Keratinocyte (primary cell): Measurements from ENCODE around the gene NANOG. TPM values are rescaled to one million over a fixed set of nuclear protein-coding genes. Genes with fewer than 3 reads are reported as not detected.

Experiments used
- DNase-seq: peaks from one replicate; pipeline ENCODE4 v3.0.0-alpha.2; 2011; ENCODE audit warnings: low read depth, missing footprints, low spot score
- FAIRE-seq: peaks from 2 replicates; lab custom pipeline; 2011; peaks lifted over from hg19 to GRCh38; lab: Jason Lieb, UNC
- H2AFZ ChIP-seq: 2 replicates; pipeline ENCODE4 v1.6.0; 2012; ENCODE audit warnings: low read length, control low read depth, inconsistent platforms; ENCODE audit not compliant: control insufficient read depth
- H3K27ac ChIP-seq: 2 replicates; pipeline ENCODE4 v1.5.1; 2011; ENCODE audit warnings: low read length; ENCODE audit not compliant: control insufficient read depth, insufficient read depth
- H3K27me3 ChIP-seq: 3 replicates; pipeline ENCODE4 v1.6.0; 2011; ENCODE audit warnings: low read length; ENCODE audit not compliant: control insufficient read depth, insufficient read depth; ENCODE audit errors: extremely low read depth
- H3K36me3 ChIP-seq, 2 experiments: 2 replicates in 1 of 2; 3 replicates in 1 of 2; pipeline ENCODE4 v1.5.1; 2011; ENCODE audit warnings: low read length in 2 of 2, mild to moderate bottlenecking in 1 of 2; ENCODE audit not compliant: control insufficient read depth in 2 of 2, insufficient read depth in 2 of 2; ENCODE audit errors: extremely low read depth in 1 of 2
- H3K4me1 ChIP-seq: 3 replicates; pipeline ENCODE4 v1.5.1; 2011; ENCODE audit warnings: low read length; ENCODE audit not compliant: control insufficient read depth, insufficient read depth; ENCODE audit errors: extremely low read depth
- H3K4me2 ChIP-seq: 3 replicates; pipeline ENCODE4 v1.6.0; 2011; ENCODE audit warnings: low read depth, low read length; ENCODE audit not compliant: control insufficient read depth, insufficient read depth; ENCODE audit errors: extremely low read depth
- H3K4me3 ChIP-seq, 3 experiments: fragments of 200-600 bp in 1 of 3; sonication (generic) in 1 of 3; 2 replicates in 2 of 3; 3 replicates in 1 of 3; pipeline ENCODE4 v1.5.1; 2011 to 2016; ENCODE audit warnings: low read length in 3 of 3, mild to moderate bottlenecking in 3 of 3, control low read depth in 2 of 3, inconsistent platforms in 1 of 3, low read depth in 1 of 3, mixed read lengths in 1 of 3, mixed run types in 1 of 3, moderate library complexity in 1 of 3; ENCODE audit not compliant: control insufficient read depth in 2 of 3, insufficient read depth in 2 of 3; ENCODE audit errors: extremely low read depth in 1 of 3
- H3K79me2 ChIP-seq: 2 replicates; pipeline ENCODE4 v1.6.0; 2012; ENCODE audit warnings: low read length; ENCODE audit not compliant: control insufficient read depth, insufficient read depth
- H3K9ac ChIP-seq: 3 replicates; pipeline ENCODE4 v1.6.0; 2011; ENCODE audit warnings: low read length; ENCODE audit not compliant: control insufficient read depth, insufficient read depth; ENCODE audit errors: extremely low read depth
- H3K9me1 ChIP-seq: 3 replicates; pipeline ENCODE4 v1.6.0; 2011; ENCODE audit warnings: low read length; ENCODE audit not compliant: control insufficient read depth, insufficient read depth; ENCODE audit errors: extremely low read depth
- H3K9me3 ChIP-seq: 2 replicates; pipeline ENCODE4 v1.5.1; 2012; ENCODE audit warnings: low read depth, low read length; ENCODE audit not compliant: control insufficient read depth
- H4K20me1 ChIP-seq: 3 replicates; pipeline ENCODE4 v1.6.0; 2011; ENCODE audit warnings: low read length; ENCODE audit not compliant: control insufficient read depth, insufficient read depth; ENCODE audit errors: extremely low read depth
- EZH2 ChIP-seq: IDR thresholded peaks from one replicate; pipeline ENCODE4 v1.6.1; 2012; ENCODE audit warnings: inconsistent platforms, mild to moderate bottlenecking, low read length, moderate library complexity
- dilution Hi-C: fragments of 300-500 bp; cut with MboI; formaldehyde crosslinking; loops from one replicate; pipeline ENCODE4 v1.7.0; 2020; ENCODE audit warnings: low sequenced_read_pairs; ENCODE audit not compliant: extremely low pct_ligation_motif_present
- polyA plus RNA-seq, 5 experiments: library from polyadenylated mRNA; depleted of rRNA in 3 of 5; stranded (reverse) in 3 of 5; stranded (forward) in 1 of 5; unstranded in 1 of 5; fragments of >200 nt; gene quantifications; 1 replicate in 1 of 5; 2 replicates in 3 of 5; 3 replicates in 1 of 5; pipeline versions ENCODE4 v1.2.1 to v1.2.3, GENCODE V29; 2011 to 2012; ENCODE audit warnings: missing spikeins in 2 of 5, low read depth in 1 of 5, low replicate concordance in 1 of 5
- TF ChIP-seq, protein P1 (sequence below), 3 experiments: IDR thresholded peaks in 1 of 3; conservative IDR thresholded peaks in 1 of 3; optimal IDR thresholded peaks in 1 of 3; 2 replicates in 2 of 3; 3 replicates in 1 of 3; pipeline versions ENCODE3 to v1.5.1; 2011; ENCODE audit warnings: low read length in 3 of 3, mild to moderate bottlenecking in 3 of 3, moderate library complexity in 2 of 3, control low read depth in 1 of 3, inconsistent platforms in 1 of 3; ENCODE audit not compliant: insufficient read depth in 2 of 3; ENCODE audit errors: extremely low read depth in 1 of 3

NANOG gene
- polyA plus RNA-seq, 1 donor (not counting 4 experiments of a cell fraction or from before 2014, with no cell fraction given), result 0.01 TPM

DNA sequence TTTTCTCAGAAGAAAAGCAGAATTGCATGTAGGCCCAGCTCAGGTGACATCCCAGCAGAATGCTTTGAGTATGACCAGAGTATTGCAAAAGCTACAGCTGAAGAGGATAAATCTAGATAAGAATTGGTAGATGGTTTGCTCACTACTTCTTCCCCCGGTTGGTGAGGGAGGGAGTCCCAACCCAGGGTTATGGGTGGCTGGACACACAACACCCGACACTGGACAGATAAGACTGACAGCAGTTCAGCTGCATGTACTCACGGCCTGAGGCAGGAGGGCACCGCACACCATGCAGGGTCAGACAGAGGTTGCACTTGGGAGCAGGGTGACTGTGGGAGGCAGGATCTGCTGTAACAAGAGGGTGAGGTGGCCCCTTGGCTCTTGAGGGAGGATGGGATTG, 40.4 kb upstream of the NANOG start:
- TF ChIP-seq, protein P1, sequence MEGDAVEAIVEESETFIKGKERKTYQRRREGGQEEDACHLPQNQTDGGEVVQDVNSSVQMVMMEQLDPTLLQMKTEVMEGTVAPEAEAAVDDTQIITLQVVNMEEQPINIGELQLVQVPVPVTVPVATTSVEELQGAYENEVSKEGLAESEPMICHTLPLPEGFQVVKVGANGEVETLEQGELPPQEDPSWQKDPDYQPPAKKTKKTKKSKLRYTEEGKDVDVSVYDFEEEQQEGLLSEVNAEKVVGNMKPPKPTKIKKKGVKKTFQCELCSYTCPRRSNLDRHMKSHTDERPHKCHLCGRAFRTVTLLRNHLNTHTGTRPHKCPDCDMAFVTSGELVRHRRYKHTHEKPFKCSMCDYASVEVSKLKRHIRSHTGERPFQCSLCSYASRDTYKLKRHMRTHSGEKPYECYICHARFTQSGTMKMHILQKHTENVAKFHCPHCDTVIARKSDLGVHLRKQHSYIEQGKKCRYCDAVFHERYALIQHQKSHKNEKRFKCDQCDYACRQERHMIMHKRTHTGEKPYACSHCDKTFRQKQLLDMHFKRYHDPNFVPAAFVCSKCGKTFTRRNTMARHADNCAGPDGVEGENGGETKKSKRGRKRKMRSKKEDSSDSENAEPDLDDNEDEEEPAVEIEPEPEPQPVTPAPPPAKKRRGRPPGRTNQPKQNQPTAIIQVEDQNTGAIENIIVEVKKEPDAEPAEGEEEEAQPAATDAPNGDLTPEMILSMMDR (optimal IDR thresholded peaks at IDR 0.05 in 1 of 3, IDR thresholded peaks at IDR 0.05 in 1 of 3, conservative IDR thresholded peaks at IDR 0.05 in 1 of 3; ENCODE audit: extremely low read depth in 1 of 3, insufficient read depth in 2 of 3, low read length in 3 of 3), result no peak
- no peak for TF ChIP-seq EZH2
- Histone ChIP-seq H3K36me3 (no peaks in the 10 kb centered on the region), H3K4me2 (no peak overlapping the region), H3K27ac (no peak overlapping the region), H3K79me2 (no peaks in the 10 kb centered on the region), H3K27me3 (no peaks in the 10 kb centered on the region), H3K4me3 (no peak overlapping the region), H3K9me1 (no peaks in the 10 kb centered on the region), H3K9me3 (no peaks in the 10 kb centered on the region), H4K20me1 (no peaks in the 10 kb centered on the region), H3K4me1 (no peaks in the 10 kb centered on the region), H2AFZ (no peak overlapping the region), H3K9ac (no peak overlapping the region)
- dilution Hi-C loops, result no loop called here
- DNase-seq, result no peak
- FAIRE-seq, result no peak

DNA sequence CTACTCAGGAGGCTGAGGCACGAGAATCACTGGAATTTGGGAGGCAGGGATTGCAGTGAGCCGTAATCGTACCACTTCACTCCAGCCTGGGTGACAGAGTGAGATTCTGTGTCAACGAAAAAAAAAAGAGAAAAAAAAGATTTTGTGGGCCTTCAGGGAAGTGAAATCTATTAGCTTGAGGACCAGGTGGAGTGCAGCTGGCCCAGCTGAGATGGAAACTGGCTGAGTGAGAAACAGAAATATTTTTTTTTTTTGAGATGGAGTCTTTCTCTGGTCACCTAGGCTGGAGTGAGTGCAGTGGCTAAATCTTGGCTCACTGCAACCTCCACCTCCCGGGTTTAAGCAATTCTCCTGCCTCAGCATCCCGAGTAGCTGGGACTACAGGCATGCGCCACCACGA, 39.8 kb upstream of the NANOG start:
- FAIRE-seq (no peak), DNase-seq (no peak)
- TF ChIP-seq, protein P1 (optimal IDR thresholded peaks at IDR 0.05 in 1 of 3, IDR thresholded peaks at IDR 0.05 in 1 of 3, conservative IDR thresholded peaks at IDR 0.05 in 1 of 3; ENCODE audit: extremely low read depth in 1 of 3, insufficient read depth in 2 of 3, low read length in 3 of 3), result no peak
- TF ChIP-seq EZH2, result no peak
- H3K4me3 ChIP-seq, result no peak overlapping the region
- no peak overlapping the region for H3K27ac ChIP-seq
- no peak overlapping the region for H2AFZ ChIP-seq
- no peak overlapping the region for H3K4me2 ChIP-seq
- dilution Hi-C loops, result no loop called here
- no peaks in the 10 kb centered on the region for H3K27me3 ChIP-seq
- no peak overlapping the region for H3K9ac ChIP-seq
- no peaks in the 10 kb centered on the region for H3K9me1 ChIP-seq
- H3K79me2 ChIP-seq, result no peaks in the 10 kb centered on the region
- no peaks in the 10 kb centered on the region for H3K36me3 ChIP-seq
- no peaks in the 10 kb centered on the region for H3K9me3 ChIP-seq
- H4K20me1 ChIP-seq, result no peaks in the 10 kb centered on the region
- H3K4me1 ChIP-seq, result no peaks in the 10 kb centered on the region
